Stimulated activated CD4-positive, alpha-beta T cell treated with anti-CD3 and anti-CD28 coated beads, Interleukin-12 subunit alpha, Interleukin-12 subunit beta, amount 100 ng/mL, for 24 hours (primary cell): Measurements from ENCODE around the gene PATJ.
"Not testable (repeated sequence)": the region's sequence is repeated elsewhere in the genome, so short reads cannot be mapped to it uniquely, and the experiment has no call there.

Source experiments
- DNase-seq, 2 experiments: peaks; one replicate each; pipeline ENCODE4 v3.0.0-alpha.2; 2020; ENCODE audit warnings: low read depth in 2 of 2

Gene PATJ

GRCh38 chr1:61828805-61829204, 86.5 kb downstream of the PATJ start:
- no peak for DNase-seq

GRCh38 chr1:61836649-61837048, 94.4 kb downstream of the PATJ start:
- no peak for DNase-seq

- not testable (repeated sequence) for DNase-seq
Observed at GRCh38 chr1:61837607-61838006, 95.3 kb downstream of the PATJ start.

- no peak for DNase-seq
Observed at GRCh38 chr1:61839679-61840078, 97.4 kb downstream of the PATJ start.

- no peak for DNase-seq
Observed at GRCh38 chr1:61842036-61842435, 99.8 kb downstream of the PATJ start.

GRCh38 chr1:61842863-61843514, 100.7 kb downstream of the PATJ start:
- no peak for DNase-seq

- DNase-seq, result no peak
Observed at GRCh38 chr1:61844006-61844405, 101.7 kb downstream of the PATJ start.

- not testable (repeated sequence) for DNase-seq
Observed at GRCh38 chr1:61844664-61845063, 102.4 kb downstream of the PATJ start.

GRCh38 chr1:61851235-61851634, 109.0 kb downstream of the PATJ start:
- no peak for DNase-seq

- DNase-seq, result no peak
Observed at GRCh38 chr1:61851849-61852669, 109.8 kb downstream of the PATJ start.

GRCh38 chr1:61852670-61853015, 110.4 kb downstream of the PATJ start:
- DNase-seq, result no peak

- no peak for DNase-seq
Observed at GRCh38 chr1:61853583-61853982, 111.3 kb downstream of the PATJ start.

GRCh38 chr1:61864489-61864888, 122.2 kb downstream of the PATJ start:
- no peak for DNase-seq

- no peak for DNase-seq
Observed at GRCh38 chr1:61865646-61866220, 123.5 kb downstream of the PATJ start.

- DNase-seq, result no peak
Observed at GRCh38 chr1:61869691-61870109, 127.4 kb downstream of the PATJ start.

- DNase-seq, result no peak
Observed at GRCh38 chr1:61872206-61872605, 129.9 kb downstream of the PATJ start.

- no peak for DNase-seq
Observed at GRCh38 chr1:61873581-61873980, 131.3 kb downstream of the PATJ start.

- no peak for DNase-seq
Observed at GRCh38 chr1:61873994-61874393, 131.7 kb downstream of the PATJ start.

GRCh38 chr1:61875198-61875597, 132.9 kb downstream of the PATJ start:
- DNase-seq, result no peak

GRCh38 chr1:61879887-61880474, 137.7 kb downstream of the PATJ start:
- DNase-seq, result not testable (repeated sequence)

GRCh38 chr1:61887076-61887867, 145.0 kb downstream of the PATJ start:
- no peak for DNase-seq
